Cardiac muscle cell (in vitro differentiated cells and primary cell): Measurements from ENCODE around the gene BAIAP2L2. TPM values are rescaled to one million over a fixed set of nuclear protein-coding genes. Genes with fewer than 3 reads are reported as not detected.

Experiments
- DNase-seq, 2 donors: peaks; one replicate each; pipeline versions ENCODE4 v3.0.0 to v3.0.0-alpha.2; 2010 to 2017; ENCODE audit warnings: low read depth in 1 of 2, low spot score in 1 of 2
- H3K27ac ChIP-seq: fragments of 200-600 bp; sonication (generic); 2 replicates; pipeline ENCODE4 v1.5.1; 2016
- H3K27me3 ChIP-seq: fragments of 200-600 bp; sonication (generic); 2 replicates; pipeline ENCODE4 v1.6.0; 2016; ENCODE audit warnings: control low read depth
- H3K36me3 ChIP-seq: fragments of 200-600 bp; sonication (generic); 2 replicates; pipeline ENCODE4 v1.5.1; 2016; ENCODE audit warnings: control low read depth
- H3K4me1 ChIP-seq: fragments of 200-600 bp; sonication (generic); 2 replicates; pipeline ENCODE4 v1.8.1; 2017; ENCODE audit warnings: low read depth, mild to moderate bottlenecking, mixed run types
- H3K4me3 ChIP-seq: fragments of 200-600 bp; sonication (generic); 2 replicates; pipeline ENCODE4 v1.5.1; 2016; ENCODE audit warnings: mild to moderate bottlenecking
- H3K9me3 ChIP-seq: fragments of 200-600 bp; sonication (generic); 2 replicates; pipeline ENCODE4 v1.5.1; 2017; ENCODE audit warnings: low read depth, mild to moderate bottlenecking, control low read depth
- CTCF ChIP-seq: IDR thresholded peaks from 2 replicates; pipeline ENCODE4 v1.5.1; 2012; ENCODE audit warnings: low read depth, mild to moderate bottlenecking, low read length
- polyA plus RNA-seq: library from polyadenylated mRNA; unstranded; fragments of >200 nt; fragmentation: Nextera tagmentation; extraction: Ambion mirVana; gene quantifications from 2 replicates; pipeline ENCODE4 v1.2.1, GENCODE V29; 2016
- total RNA-seq: library from RNA; depleted of rRNA; stranded (reverse); fragments of >200 nt; gene quantifications from 2 replicates; pipeline ENCODE4 v1.2.3, GENCODE V29; 2016

The BAIAP2L2 gene
- total and polyA plus RNA-seq, 2 experiments from 2014 or later = 1.3 to 2.3 TPM

- Histone ChIP-seq H3K27ac (no peak overlapping the region), H3K27me3 (no peaks in the 10 kb centered on the region), H3K4me1 (no peaks in the 10 kb centered on the region), H3K4me3 (no peak overlapping the region), H3K9me3 (no peaks in the 10 kb centered on the region), H3K36me3 (no peaks in the 10 kb centered on the region)
- no peak for DNase-seq
- TF ChIP-seq CTCF = no peak
Measured at GRCh38 chr22:38112381-38112780, 1.9 kb upstream of the BAIAP2L2 start.

GRCh38 chr22:38111925-38112355 is 1.5 kb upstream of the BAIAP2L2 start:
- no peaks in the 10 kb centered on the region for H3K9me3 ChIP-seq

GRCh38 chr22:38110863-38111852 is 674 bp upstream of the BAIAP2L2 start:
- H3K36me3 ChIP-seq = no peaks in the 10 kb centered on the region
- H3K27ac ChIP-seq = no peak overlapping the region
- H3K4me3 ChIP-seq = no peak overlapping the region
- TF ChIP-seq CTCF = no peak
- H3K4me1 ChIP-seq = no peaks in the 10 kb centered on the region
- no peaks in the 10 kb centered on the region for H3K27me3 ChIP-seq
- H3K9me3 ChIP-seq = no peaks in the 10 kb centered on the region
- DNase-seq = no peak

More at GRCh38 chr22:38111925-38112355, 1.5 kb upstream of the BAIAP2L2 start:
- no peak for TF ChIP-seq CTCF
- Histone ChIP-seq H3K4me3 (no peak overlapping the region), H3K27me3 (no peaks in the 10 kb centered on the region), H3K4me1 (no peaks in the 10 kb centered on the region), H3K36me3 (no peaks in the 10 kb centered on the region), H3K27ac (no peak overlapping the region)
- no peak for DNase-seq

- H3K27me3 ChIP-seq = no peaks in the 10 kb centered on the region
- no peak for TF ChIP-seq CTCF
- no peak overlapping the region for H3K27ac ChIP-seq
Measured at GRCh38 chr22:38109371-38110001, 998 bp downstream of the BAIAP2L2 start.

GRCh38 chr22:38108561-38109319 is 1.7 kb downstream of the BAIAP2L2 start:
- no peak for DNase-seq
- no peak for TF ChIP-seq CTCF
- no peaks in the 10 kb centered on the region for H3K4me1 ChIP-seq

More at GRCh38 chr22:38109371-38110001, 998 bp downstream of the BAIAP2L2 start:
- no peaks in the 10 kb centered on the region for H3K9me3 ChIP-seq
- no peaks in the 10 kb centered on the region for H3K4me1 ChIP-seq
- no peak overlapping the region for H3K4me3 ChIP-seq
- peak in 1 of 2 donors; percentile 35 for DNase-seq
- no peaks in the 10 kb centered on the region for H3K36me3 ChIP-seq

More at GRCh38 chr22:38108561-38109319, 1.7 kb downstream of the BAIAP2L2 start:
- H3K4me3 ChIP-seq = no peak overlapping the region
- H3K9me3 ChIP-seq = no peaks in the 10 kb centered on the region
- no peaks in the 10 kb centered on the region for H3K27me3 ChIP-seq
- H3K36me3 ChIP-seq = no peaks in the 10 kb centered on the region
- no peak overlapping the region for H3K27ac ChIP-seq
